Stimulated activated CD4-positive, alpha-beta T cell treated with anti-CD3 and anti-CD28 coated beads, TNF-alpha, amount 100 ng/mL, for 4 hours (primary cell): ENCODE measurements around the gene ZNF384.

Experiments used
- DNase-seq, 3 experiments: peaks; one replicate each; pipeline ENCODE4 v3.0.0-alpha.2; 2020; ENCODE audit warnings: low read depth in 3 of 3

Gene ZNF384

DNA sequence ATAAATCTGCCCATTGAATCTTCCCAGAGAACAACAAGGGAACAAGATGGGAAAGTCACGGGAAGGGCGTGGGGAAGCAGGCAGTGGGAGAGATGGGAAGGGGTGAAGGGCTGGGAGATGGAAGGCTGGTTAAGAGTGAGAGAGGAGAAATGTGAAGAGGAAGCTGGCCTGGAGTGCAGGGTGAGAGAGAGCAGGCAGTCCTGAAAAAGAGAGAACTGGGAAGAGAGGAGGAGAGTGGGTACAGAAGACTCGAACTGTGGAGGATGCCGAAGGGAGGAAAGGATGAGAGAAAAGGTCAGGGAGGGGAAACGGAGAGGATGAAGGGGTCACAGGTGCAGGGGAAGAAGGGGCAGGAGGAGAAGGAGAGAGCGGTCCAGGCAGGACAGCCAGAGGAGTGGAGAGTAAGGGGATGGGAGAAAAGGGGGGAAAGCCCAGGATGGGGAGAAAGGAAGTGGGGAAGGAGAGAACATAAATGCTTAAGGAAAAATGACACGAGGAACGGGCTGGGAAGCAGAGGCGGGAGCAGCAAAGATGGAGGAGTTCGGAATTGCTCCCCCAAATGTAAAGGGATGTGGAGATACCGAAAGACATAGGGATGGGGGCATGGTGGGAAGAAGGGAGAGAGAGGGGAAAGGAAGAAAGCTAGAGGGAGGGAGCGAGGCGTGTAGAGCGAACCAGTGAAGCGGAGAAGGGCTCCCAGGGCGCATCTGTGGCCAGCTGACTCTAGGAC, 10.2 kb upstream of the ZNF384 start:
- no peak for DNase-seq

- DNase-seq: no peak
These were observed 9.3 kb upstream of the ZNF384 start for GRCh38 chr12:6698352-6699046.

- no peak for DNase-seq
These were observed 8.6 kb upstream of the ZNF384 start for GRCh38 chr12:6697584-6698351.

DNA sequence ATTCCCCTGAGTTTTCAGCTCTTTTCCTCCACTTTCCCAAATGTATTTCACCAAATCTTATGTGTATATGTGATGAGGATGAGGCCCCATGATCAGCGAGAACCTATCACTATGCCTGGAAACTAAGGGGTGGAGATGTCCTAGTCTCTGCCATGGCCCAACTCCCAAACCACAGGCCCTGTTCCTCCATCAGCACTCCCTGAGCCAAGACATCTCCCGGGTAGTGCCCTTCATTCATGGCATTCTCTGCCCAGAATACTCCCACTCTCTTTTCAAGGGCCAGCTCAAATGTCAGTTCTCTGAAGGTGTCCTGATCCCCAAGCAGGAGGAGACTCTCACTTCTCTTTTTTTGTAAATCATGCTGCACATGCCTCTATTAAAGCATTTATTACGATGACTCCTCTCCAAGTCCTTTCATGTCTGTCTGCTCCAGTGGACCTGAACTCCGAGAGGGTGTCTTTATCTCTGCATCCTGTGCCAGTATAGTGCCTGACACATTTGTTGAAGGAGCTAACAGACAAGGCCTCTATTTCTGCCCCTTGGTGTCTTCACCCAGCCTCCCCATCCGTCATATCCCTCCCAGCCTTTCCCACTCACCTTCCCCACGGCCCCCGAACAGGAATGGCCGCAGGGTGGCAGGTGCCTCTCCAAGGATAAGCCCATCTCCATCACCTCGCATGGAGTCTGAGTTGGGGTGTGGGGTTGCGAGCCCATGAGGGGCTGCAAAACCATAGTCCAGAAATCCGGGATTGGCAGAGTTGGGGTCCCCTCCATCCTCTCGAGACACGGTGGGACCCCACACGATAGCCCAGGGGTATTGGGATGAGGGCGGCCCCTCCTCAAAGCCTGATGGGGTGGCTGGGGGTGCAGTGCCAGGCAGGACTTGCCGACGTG, 7.8 kb upstream of the ZNF384 start:
- no peak for DNase-seq

DNA sequence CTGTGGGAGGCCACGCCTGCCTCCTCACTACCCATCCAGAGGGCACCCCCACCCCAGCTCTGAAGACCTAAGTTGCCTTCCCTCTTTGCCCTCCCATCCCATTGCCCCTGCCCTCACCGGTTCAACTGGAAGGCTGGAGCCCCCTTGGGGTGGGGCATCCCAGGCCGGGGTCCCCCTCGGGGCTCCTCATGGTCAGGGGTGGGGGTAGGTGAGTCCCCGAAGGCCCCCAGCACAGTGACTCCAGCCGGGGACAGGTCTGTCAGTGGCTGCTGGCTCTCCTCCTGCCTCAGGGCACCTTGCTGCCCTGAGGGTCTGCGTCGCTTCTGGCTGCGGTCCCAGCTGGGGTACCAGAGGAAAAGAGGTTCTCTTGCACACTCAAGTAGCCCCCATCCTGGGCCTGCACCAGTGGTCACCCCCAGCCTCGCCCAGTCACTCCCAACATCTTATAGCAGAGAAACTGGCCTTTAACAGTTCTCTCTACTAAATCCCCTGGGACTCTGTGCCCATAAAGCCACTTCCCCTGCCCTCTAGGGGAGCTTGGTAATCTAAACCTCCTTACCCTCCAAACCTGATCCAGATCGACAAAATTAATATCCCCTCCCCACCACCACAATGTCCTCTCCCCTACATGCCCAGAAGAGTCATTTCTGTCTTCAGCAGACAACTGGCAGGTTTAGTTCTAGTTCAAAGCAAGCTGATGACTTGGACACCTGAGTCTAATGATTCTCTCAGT, 6.3 kb upstream of the ZNF384 start:
- DNase-seq: no peak

DNA sequence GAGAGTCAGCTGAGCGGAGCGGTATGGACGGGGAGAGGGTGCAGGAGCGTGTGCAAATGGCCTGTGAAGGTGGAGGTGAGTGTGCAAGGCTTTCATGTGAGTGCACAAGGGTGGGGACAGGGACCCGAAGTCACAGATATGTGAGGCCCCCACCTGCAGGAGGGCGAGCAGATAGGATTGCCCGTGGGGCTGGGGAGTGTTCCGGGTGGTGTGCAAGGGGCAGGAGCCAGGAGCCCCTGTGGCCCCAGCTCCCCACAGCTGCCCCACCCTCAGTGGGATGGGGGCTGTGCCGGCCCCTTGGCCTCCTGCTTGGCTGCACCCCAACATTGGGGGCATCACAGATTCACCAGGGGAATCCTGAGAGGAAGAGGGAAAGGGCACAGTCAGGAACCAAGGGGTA, 5.5 kb upstream of the ZNF384 start:
- DNase-seq: no peak

- DNase-seq: no peak
These were observed 4.7 kb upstream of the ZNF384 start for GRCh38 chr12:6693832-6694355.

GRCh38 chr12:6692888-6693287, 3.7 kb upstream of the ZNF384 start:
- no peak for DNase-seq

DNA sequence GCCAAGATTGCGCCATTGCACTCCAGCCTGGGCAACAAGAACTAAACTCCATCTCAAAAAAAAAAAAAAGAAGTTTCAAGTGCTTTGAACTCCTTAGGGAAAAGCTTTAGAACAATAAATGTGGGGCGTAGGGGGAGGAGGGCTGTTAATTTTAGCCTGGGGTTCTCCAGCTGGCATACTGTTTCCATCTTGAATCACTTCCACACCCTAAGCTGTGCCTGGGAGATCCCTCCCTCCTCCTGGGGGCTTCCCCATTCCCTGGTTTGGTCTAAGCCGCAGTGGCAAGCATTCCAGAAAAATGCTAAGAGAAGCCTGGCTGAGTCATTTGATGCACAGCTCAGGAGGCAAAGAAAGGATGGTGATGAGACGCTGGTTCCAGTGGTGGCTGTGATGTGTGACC, 2.3 kb upstream of the ZNF384 start:
- no peak for DNase-seq

DNA sequence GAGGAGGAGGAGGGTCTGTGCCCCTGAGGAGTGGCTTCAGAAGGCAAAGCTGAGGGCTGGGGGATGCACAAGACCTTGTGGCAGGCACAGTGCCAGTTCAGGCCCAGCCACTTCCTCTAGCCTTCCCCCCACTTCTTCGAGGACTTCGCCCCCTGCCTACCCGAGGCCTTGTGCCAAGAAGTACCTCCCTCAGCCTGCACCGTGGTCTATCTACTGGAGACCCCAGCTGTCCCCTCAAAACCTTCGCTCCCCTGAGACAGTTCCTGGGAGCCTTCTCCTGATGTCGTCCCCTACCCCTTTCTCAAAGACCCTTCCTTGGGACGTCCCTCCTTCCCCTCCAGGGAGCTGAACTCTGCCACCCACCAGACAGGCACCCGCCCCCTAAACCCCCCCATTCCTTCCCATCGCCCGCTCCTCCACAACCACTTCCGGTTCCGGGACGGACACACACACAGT, 604 bp downstream of the ZNF384 start:
- DNase-seq: peak in 1 of 3 experiments; percentile 13

GRCh38 chr12:6685814-6686213, 3.4 kb downstream of the ZNF384 start:
- no peak for DNase-seq

GRCh38 chr12:6684609-6685008, 4.6 kb downstream of the ZNF384 start:
- DNase-seq: no peak

GRCh38 chr12:6676962-6677361, 12.2 kb downstream of the ZNF384 start:
- no peak for DNase-seq

GRCh38 chr12:6672143-6672542, 17.0 kb downstream of the ZNF384 start:
- no peak for DNase-seq

DNA sequence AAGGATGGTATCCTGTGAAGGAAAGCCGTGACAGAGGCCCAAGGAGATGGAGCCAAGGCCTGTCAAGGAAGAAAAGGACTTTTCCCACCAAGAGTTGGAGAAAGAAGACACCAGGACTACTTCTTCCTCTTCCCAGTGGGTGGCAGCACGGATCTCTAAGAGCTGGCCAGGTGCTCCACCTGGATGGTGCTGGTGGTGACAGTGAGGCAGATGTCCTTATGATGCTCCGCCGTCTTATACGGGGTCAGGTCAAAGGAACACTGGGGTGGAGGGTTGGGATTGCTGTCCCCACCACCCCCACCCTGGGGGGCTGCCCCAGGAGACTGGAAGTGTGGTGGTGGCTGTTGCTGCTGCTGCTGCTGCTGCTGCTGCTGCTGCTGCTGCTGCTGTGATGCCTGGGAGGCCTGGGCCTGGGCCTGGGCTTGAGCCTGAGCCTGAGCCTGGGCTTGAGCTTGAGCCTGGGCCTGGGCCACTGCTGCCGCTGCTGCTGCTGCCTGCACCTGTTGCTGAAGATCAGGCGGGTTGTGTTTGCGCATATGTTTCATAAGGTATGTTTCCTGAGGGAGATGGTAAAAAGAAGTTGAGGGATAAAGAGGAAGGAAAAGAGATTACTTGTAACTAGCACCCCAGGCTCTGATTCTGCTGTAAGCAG, 21.5 kb downstream of the ZNF384 start:
- DNase-seq: no peak

DNA sequence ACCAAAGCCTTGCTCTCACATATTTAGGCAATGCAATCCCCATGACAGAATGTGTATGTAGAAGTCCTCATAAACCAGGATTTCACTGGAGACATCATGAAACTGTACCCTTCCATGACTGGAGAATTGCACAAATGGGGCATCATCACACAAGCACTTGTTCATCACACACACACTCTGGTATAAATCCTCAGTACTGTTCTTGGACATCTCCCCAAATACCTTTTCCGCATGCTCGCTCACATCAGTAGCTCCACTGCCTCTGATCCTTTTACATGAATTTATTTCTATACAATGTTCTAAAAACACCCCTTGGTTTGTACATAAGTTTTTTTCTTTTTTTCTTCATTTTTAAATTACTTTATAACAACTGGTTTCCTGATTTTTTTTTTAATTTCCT, 23.0 kb downstream of the ZNF384 start:
- no peak for DNase-seq

DNA sequence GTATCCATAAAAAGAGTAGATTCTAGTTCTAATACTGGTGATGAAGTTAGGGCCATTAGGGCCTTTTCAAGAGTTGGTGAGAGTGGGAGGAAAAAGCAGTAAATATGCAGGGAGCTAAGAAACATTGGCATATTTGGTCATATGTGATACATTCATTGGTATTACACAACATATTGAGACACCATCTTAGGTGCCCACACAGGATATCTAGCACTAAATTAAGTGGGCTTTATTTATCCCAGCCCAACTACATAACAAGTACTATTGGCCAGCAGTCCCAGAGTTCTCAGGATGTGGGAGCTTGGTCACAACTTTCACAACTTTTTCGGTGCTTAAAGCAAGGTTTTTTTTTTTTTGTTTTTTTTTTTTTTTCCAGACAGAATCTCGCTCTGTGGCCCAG, 24.3 kb downstream of the ZNF384 start:
- no peak for DNase-seq

GRCh38 chr12:6662906-6663742, 26.1 kb downstream of the ZNF384 start, which contains the start of gene ING4:
TSS of gene ING4 (minus strand) at chr12:6663119. CDS start at chr12:6663101, 18 bp downstream.
- peak; percentile 69 to 93 (median 90) for DNase-seq

GRCh38 chr12:6662602-6662905, 26.6 kb downstream of the ZNF384 start:
- DNase-seq: no peak
